Motor neuron (in vitro differentiated cells): ENCODE measurements around the gene PDE9A. TPM values are rescaled to one million over a fixed set of nuclear protein-coding genes. Genes with fewer than 3 reads are reported as not detected.
A peak's percentile ranks its signal among the peaks of the same experiment; 100 is the strongest.

ENCODE experiments used
- ATAC-seq, 8 experiments: fragments of 200-7000 bp; cut with Tn5 transposase; replicated peaks in 6 of 8; 2 replicates each; pipeline ENCODE4 v1.8.0; 2021; ENCODE audit warnings: mild to moderate bottlenecking in 8 of 8, moderate library complexity in 8 of 8
- H3K27ac ChIP-seq, 2 donors: fragments of 250-450 bp; sonication (Bioruptor Pico); 2 replicates each; pipeline ENCODE4 v1.9.0; 2021; ENCODE audit warnings: antibody characterized with exemption in 2 of 2, mild to moderate bottlenecking in 2 of 2, moderate library complexity in 1 of 2
- H3K4me1 ChIP-seq, 2 donors: fragments of 250-450 bp; sonication (Bioruptor Pico); replicated peaks in 1 of 2; 2 replicates each; pipeline ENCODE4 v1.6.1; 2021; ENCODE audit warnings: antibody characterized with exemption in 2 of 2, mild to moderate bottlenecking in 2 of 2, moderate library complexity in 1 of 2
- H3K4me3 ChIP-seq, 5 donors: fragments of 250-450 bp; sonication (Bioruptor Pico); 2 replicates each; pipeline ENCODE4 v1.9.0; 2021; ENCODE audit warnings: antibody characterized with exemption in 5 of 5, mild to moderate bottlenecking in 5 of 5, moderate library complexity in 4 of 5
- WGBS, 10 experiments: fragments of 450-650 bp; shearing (Covaris generic); methylation state at CpG; one replicate each; pipeline ENCODE4 v1.0.0; 2022; 5-methylcytosine and 5-hydroxymethylcytosine counted together
- in situ Hi-C, 9 experiments: fragments of 400-800 bp; cut with MboI; loops; one replicate each; pipeline ENCODE4 v1.15.0; 2021; ENCODE audit warnings: low sequenced_read_pairs in 9 of 9, low pct_unique_long_range_greater_than_20kb in 2 of 9; ENCODE audit not compliant: unreplicated experiment in 9 of 9
- total RNA-seq, 8 experiments: library from RNA; unstranded; fragments of 300-600 nt; gene quantifications; 2 replicates each; pipeline versions ENCODE4 v1.2.3 to v1.2.4, GENCODE V29; 2022

Gene PDE9A
- total RNA-seq, 8 experiments from 2014 or later: 0.31 to 21.2 (median 15.6) TPM; not detected in 2

- WGBS, 10 experiments: 3 to 80% (median 54%) methylated on average over 4 to 14 of the region's 18 CpGs; no CpG with 5 or more reads in 1 of the 10 experiments
- Histone ChIP-seq H3K27ac (no peak overlapping the region), H3K4me1 (peaks cover 14 to 24% of the 10 kb centered on the region in 2 donors), H3K4me3 (no peak overlapping the region)
- in situ Hi-C loops: loop anchor here in 1 of 9 experiments (25.0 kb wide), 1 partner anchor 196 kb away; no protein-coding TSS in a partner anchor
- peak in 2 of 8 experiments; percentile 25 to 45 for ATAC-seq
Observed at GRCh38 chr21:42616446-42616845, 37.0 kb upstream of the PDE9A start.

GRCh38 chr21:42616941-42617340, 36.5 kb upstream of the PDE9A start:
- H3K4me1 ChIP-seq: peaks cover 19 to 29% of the 10 kb centered on the region in 2 donors
- WGBS, 10 experiments: 51 to 73% (median 62%) methylated on average over 1 to 6 of the region's 21 CpGs; no CpG with 5 or more reads in 6 of the 10 experiments
- no peak overlapping the region for H3K27ac ChIP-seq
- in situ Hi-C loops: loop anchor here in 1 of 9 experiments (25.0 kb wide), 1 partner anchor 195 kb away; no protein-coding TSS in a partner anchor
- ATAC-seq: no peak
- H3K4me3 ChIP-seq: no peak overlapping the region

DNA sequence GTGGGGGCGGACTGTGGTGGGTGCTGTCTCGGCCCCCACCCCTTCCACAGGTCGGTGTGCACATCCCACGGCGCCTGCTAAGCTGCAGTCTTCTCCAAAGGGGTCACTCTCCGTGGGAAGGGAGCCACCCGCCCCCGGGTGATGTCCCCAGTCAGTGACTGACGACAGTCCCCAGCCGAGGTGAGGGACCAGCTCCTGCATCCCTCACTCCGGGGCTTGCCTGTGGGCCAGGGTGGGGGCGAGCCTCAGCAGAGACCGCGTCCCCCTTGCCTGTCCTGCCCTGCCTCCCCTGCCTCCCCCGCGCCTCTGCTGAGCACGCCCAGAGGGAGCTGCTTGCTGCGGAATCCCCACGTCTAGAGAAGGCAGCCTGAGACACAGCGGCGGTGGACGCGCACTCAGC, 35.9 kb upstream of the PDE9A start:
- in situ Hi-C loops: loop anchor here in 1 of 9 experiments (25.0 kb wide), 1 partner anchor 195 kb away; no protein-coding TSS in a partner anchor
- no peak overlapping the region for H3K4me3 ChIP-seq
- 0 to 100% (median 60%) methylated on average over 1 of the region's 23 CpGs; no CpG with 5 or more reads in 7 of the 10 experiments for WGBS, 10 experiments
- H3K4me1 ChIP-seq: peaks cover 23 to 33% of the 10 kb centered on the region in 2 donors
- no peak overlapping the region for H3K27ac ChIP-seq
- peak in 5 of 8 experiments; percentile 58 to 84 (median 72) for ATAC-seq

GRCh38 chr21:42618707-42619102, 34.7 kb upstream of the PDE9A start:
- ATAC-seq: no peak
- in situ Hi-C loops: loop anchor here in 1 of 9 experiments (25.0 kb wide), 1 partner anchor 194 kb away; no protein-coding TSS in a partner anchor
- H3K4me1 ChIP-seq: peaks cover 24 to 33% of the 10 kb centered on the region in 2 donors
- WGBS, 10 experiments: 20 to 100% (median 93%) methylated on average over 1 to 3 of the region's 3 CpGs; no CpG with 5 or more reads in 4 of the 10 experiments
- no peak overlapping the region for H3K27ac ChIP-seq
- no peak overlapping the region for H3K4me3 ChIP-seq

DNA sequence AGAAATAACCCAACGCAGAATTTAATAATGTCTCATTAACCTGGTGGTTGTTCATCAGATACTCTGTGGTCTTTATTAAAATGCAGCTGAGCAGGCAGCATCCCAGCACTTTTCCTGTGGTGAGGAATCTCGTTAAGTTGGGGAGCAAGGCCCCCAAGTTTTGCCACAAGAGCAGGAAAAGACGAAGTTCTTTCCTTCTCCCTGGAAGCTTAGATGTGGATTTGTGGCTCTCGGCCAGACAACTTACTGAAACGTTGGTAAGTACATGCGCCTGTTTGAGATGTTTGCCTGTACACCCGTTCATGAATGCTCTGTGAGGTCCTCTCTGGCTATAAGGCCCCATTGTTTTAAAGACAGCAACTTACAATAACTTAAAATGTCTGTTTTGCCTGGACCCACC, 34.3 kb upstream of the PDE9A start:
- H3K27ac ChIP-seq: no peak overlapping the region
- in situ Hi-C loops: loop anchor here in 1 of 9 experiments (25.0 kb wide), 1 partner anchor 193 kb away; no protein-coding TSS in a partner anchor
- no peak for ATAC-seq
- H3K4me3 ChIP-seq: no peak overlapping the region
- H3K4me1 ChIP-seq: peaks cover 24 to 33% of the 10 kb centered on the region in 2 donors
- 0 to 100% (median 75%) methylated on average over 1 to 7 of the region's 7 CpGs; no CpG with 5 or more reads in 1 of the 10 experiments for WGBS, 10 experiments

GRCh38 chr21:42619841-42620240, 33.6 kb upstream of the PDE9A start:
- in situ Hi-C loops: loop anchor here in 1 of 9 experiments (25.0 kb wide), 1 partner anchor 192 kb away; no protein-coding TSS in a partner anchor
- Histone ChIP-seq H3K4me1 (peaks cover 24 to 33% of the 10 kb centered on the region in 2 donors), H3K4me3 (no peak overlapping the region), H3K27ac (no peak overlapping the region)
- ATAC-seq: no peak
- 40 to 100% (median 64%) methylated on average over 1 to 4 of the region's 6 CpGs; no CpG with 5 or more reads in 5 of the 10 experiments for WGBS, 10 experiments

- Histone ChIP-seq H3K4me1 (peaks cover 24 to 30% of the 10 kb centered on the region in 2 donors), H3K27ac (peak overlapping the region in 1 of 2 donors; percentile 43), H3K4me3 (no peak overlapping the region)
- in situ Hi-C loops: loop anchor here in 1 of 9 experiments (25.0 kb wide), 1 partner anchor 191 kb away; no protein-coding TSS in a partner anchor
- 26 to 73% (median 51%) methylated on average over 2 to 8 of the region's 15 CpGs; no CpG with 5 or more reads in 1 of the 10 experiments for WGBS, 10 experiments
- ATAC-seq: peak in 6 of 8 experiments; percentile 13 to 90 (median 30)
Observed at GRCh38 chr21:42621166-42621818, 32.1 kb upstream of the PDE9A start.

DNA sequence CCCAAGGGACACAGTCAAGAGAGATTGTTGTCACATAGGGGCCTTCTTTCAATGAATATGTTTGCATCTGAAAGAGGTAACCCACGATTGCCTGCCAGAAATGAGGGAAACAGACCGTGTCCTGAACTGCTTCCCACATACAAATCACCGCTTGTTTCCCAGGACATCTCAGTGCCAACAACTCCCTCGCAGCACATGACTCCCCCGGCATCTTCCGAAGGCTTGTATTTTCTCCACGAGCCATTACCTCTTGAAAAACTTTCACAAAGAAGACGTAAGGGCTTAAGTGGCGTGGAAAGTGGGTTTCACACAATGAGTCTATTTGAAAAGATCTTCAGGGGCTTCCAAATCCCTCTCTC, 31.6 kb upstream of the PDE9A start:
- Histone ChIP-seq H3K27ac (no peak overlapping the region), H3K4me1 (peaks cover 24 to 25% of the 10 kb centered on the region in 2 donors), H3K4me3 (no peak overlapping the region)
- in situ Hi-C loops: loop anchor here in 1 of 9 experiments (25.0 kb wide), 1 partner anchor 191 kb away; no protein-coding TSS in a partner anchor
- peak in 5 of 8 experiments; percentile 25 to 58 (median 46) for ATAC-seq
- 10 to 83% (median 48%) methylated on average over 1 to 9 of the region's 9 CpGs; no CpG with 5 or more reads in 2 of the 10 experiments for WGBS, 10 experiments

GRCh38 chr21:42622284-42622683, 31.1 kb upstream of the PDE9A start:
- Histone ChIP-seq H3K4me1 (peaks cover 20 to 22% of the 10 kb centered on the region in 2 donors), H3K4me3 (no peak overlapping the region), H3K27ac (no peak overlapping the region)
- in situ Hi-C loops: loop anchor here in 1 of 9 experiments (25.0 kb wide), 1 partner anchor 190 kb away; no protein-coding TSS in a partner anchor
- ATAC-seq: no peak
- WGBS, 10 experiments: 14 to 97% (median 80%) methylated on average over 1 to 7 of the region's 7 CpGs; no CpG with 5 or more reads in 1 of the 10 experiments

- in situ Hi-C loops: loop anchor here in 1 of 9 experiments (25.0 kb wide), 1 partner anchor 189 kb away; no protein-coding TSS in a partner anchor
- Histone ChIP-seq H3K27ac (no peak overlapping the region), H3K4me1 (peaks cover 14% of the 10 kb centered on the region in 2 donors), H3K4me3 (no peak overlapping the region)
- 29 to 100% (median 83%) methylated on average over 2 to 5 of the region's 7 CpGs; no CpG with 5 or more reads in 3 of the 10 experiments for WGBS, 10 experiments
- ATAC-seq: no peak
Observed at GRCh38 chr21:42623694-42624093, 29.7 kb upstream of the PDE9A start.

DNA sequence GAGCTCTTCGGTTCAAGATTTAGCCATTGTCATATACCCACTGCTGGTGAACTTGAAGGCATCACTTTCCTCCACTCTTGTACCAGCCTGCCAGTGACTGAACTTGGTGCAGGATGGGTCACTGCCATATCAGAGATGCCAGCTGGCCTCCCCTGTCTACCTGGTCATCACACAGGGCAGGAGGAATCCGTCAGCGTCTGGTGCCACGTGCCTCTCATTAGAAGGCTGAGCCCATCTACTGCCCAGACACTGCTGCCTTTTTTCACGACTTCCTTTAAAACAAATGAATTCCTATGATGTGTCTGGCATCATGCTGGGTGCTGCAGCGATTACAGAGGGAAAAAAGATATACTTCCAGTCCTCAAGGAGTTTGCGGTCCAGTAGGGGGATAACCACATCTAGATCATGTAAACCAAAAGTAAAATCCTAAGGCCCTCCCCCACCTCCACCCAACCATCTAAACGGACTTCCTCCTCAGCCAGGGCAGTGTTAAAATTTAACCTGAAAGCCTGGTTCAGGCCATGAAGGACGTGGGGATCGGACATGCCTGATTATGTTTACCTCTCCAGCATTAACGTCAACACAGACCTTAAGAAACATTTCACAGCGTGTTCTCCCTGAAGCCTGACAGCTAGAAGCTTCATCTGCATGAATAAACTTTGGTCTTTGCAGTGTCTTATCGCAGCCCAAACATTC, 29.2 kb upstream of the PDE9A start:
- H3K4me3 ChIP-seq: no peak overlapping the region
- in situ Hi-C loops: loop anchor here in 1 of 9 experiments (25.0 kb wide), 1 partner anchor 188 kb away; no protein-coding TSS in a partner anchor
- ATAC-seq: no peak
- WGBS, 10 experiments: 17 to 85% (median 41%) methylated on average over 1 to 8 of the region's 13 CpGs
- H3K4me1 ChIP-seq: peaks cover 13 to 14% of the 10 kb centered on the region in 2 donors
- no peak overlapping the region for H3K27ac ChIP-seq

DNA sequence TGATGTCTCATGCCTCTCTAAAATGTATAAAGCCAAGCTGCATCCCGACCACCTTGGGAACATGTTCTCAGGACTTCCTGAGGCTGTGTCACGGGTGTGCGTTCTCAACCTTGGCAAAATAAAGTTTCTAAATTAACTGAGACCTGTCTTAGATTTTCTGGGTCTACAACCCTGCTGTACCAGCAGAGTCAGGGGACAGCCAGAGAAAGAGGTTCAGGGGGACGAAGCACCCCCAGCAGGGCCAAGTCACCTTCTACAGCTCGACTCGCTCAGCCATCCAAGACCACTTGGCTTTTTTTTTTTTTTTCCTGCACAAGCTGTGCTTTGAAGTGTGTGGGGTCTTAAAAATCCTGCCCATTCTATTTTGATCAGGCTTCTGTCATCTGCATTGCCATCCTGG, 28.5 kb upstream of the PDE9A start:
- Histone ChIP-seq H3K4me3 (no peak overlapping the region), H3K27ac (no peak overlapping the region), H3K4me1 (peaks cover 12 to 14% of the 10 kb centered on the region in 2 donors)
- WGBS, 10 experiments: 50 to 96% (median 78%) methylated on average over 1 to 6 of the region's 6 CpGs; no CpG with 5 or more reads in 4 of the 10 experiments
- in situ Hi-C loops: loop anchor here in 1 of 9 experiments (25.0 kb wide), 1 partner anchor 187 kb away; no protein-coding TSS in a partner anchor
- no peak for ATAC-seq
